NCI-H226 (cell line): ENCODE results near the gene ABHD2.
A peak's percentile ranks its signal among the peaks of the same experiment; 100 is the strongest.
"Not testable (repeated sequence)": the region's sequence is repeated elsewhere in the genome, so short reads cannot be mapped to it uniquely, and the experiment has no call there.

Experiments
- DNase-seq: peaks from one replicate; pipeline ENCODE4 v3.0.0-alpha.2; 2015

Gene ABHD2

GRCh38 chr15:89122505-89123180, 34.4 kb downstream of the ABHD2 start:
- DNase-seq, result no peak

- peak; percentile 56 for DNase-seq
Measured at GRCh38 chr15:89123181-89123525, 34.9 kb downstream of the ABHD2 start.

- DNase-seq, result no peak
Measured at GRCh38 chr15:89125088-89125826, 37.0 kb downstream of the ABHD2 start.

- DNase-seq, result no peak
Measured at GRCh38 chr15:89126009-89126408, 37.8 kb downstream of the ABHD2 start.

- DNase-seq, result peak; percentile 77
Measured at GRCh38 chr15:89127054-89127702, 38.9 kb downstream of the ABHD2 start.

- DNase-seq, result no peak
Measured at GRCh38 chr15:89128320-89129122, 40.3 kb downstream of the ABHD2 start.

- no peak for DNase-seq
Measured at GRCh38 chr15:89129123-89129815, 41.0 kb downstream of the ABHD2 start.

GRCh38 chr15:89129816-89130134, 41.5 kb downstream of the ABHD2 start:
- no peak for DNase-seq

GRCh38 chr15:89130201-89130600, 41.9 kb downstream of the ABHD2 start:
- no peak for DNase-seq

GRCh38 chr15:89131731-89132130, 43.5 kb downstream of the ABHD2 start:
- no peak for DNase-seq

GRCh38 chr15:89132611-89133507, 44.6 kb downstream of the ABHD2 start:
- DNase-seq, result no peak

- DNase-seq, result not testable (repeated sequence)
Measured at GRCh38 chr15:89135387-89136077, 47.3 kb downstream of the ABHD2 start.

GRCh38 chr15:89136078-89136806, 48.0 kb downstream of the ABHD2 start:
- DNase-seq, result no peak

GRCh38 chr15:89136818-89137772, 48.8 kb downstream of the ABHD2 start:
- no peak for DNase-seq

GRCh38 chr15:89137926-89138325, 49.7 kb downstream of the ABHD2 start:
- DNase-seq, result no peak

GRCh38 chr15:89138999-89139612, 50.9 kb downstream of the ABHD2 start:
- no peak for DNase-seq

- no peak for DNase-seq
Measured at GRCh38 chr15:89139613-89140499, 51.6 kb downstream of the ABHD2 start.

GRCh38 chr15:89140595-89140994, 52.3 kb downstream of the ABHD2 start:
- DNase-seq, result no peak
